Measurements from ENCODE around the gene CAPS.
A peak's percentile ranks its signal among the peaks of the same experiment; 100 is the strongest.
"Not testable (repeated sequence)": the region's sequence is repeated elsewhere in the genome, so short reads cannot be mapped to it uniquely, and the experiment has no call there.

CAPS gene

DNA sequence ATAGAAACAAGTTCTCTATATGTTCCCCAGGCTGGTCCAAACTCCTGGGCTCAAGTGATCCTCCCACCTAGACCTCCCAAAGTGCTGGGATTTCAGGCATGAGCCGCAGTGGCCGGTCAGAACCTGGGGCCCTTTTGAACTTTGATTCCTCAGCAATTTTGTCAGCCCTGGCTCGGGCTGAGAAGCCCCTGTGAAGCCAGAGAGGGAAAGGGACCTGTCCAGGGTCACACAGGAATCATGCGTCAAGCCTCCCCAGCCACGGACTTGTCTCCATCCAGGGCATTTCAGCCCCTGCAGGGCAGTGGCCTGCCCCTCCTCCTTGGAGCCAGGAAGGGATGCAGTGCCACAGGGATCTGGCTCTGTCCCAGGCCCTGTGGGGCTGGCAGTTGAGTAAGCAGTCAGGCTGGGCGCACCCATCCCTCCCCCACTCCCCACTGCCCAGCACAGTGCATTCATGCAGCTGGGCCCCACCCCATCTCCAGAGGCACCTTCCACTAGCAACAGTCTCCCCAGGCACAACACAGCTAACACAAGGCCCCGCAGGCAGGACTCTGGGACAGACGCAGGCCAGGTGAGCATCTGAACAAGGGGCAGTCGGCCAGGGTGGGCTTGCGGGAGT lies at the start of gene CAPS:
CAPS (plus strand) TSS at position 516 of the 619 bp plus-strand sequence. CDS start 153 bp downstream, outside the sequence.
- no peak within 1 kb of the TSS for H3K4me3 ChIP-seq (ENCODE audit: control insufficient read depth, low read depth, low read length)
- peak; percentile 53 for DNase-seq (ENCODE audit: low read depth)
- TF ChIP-seq, protein P1, sequence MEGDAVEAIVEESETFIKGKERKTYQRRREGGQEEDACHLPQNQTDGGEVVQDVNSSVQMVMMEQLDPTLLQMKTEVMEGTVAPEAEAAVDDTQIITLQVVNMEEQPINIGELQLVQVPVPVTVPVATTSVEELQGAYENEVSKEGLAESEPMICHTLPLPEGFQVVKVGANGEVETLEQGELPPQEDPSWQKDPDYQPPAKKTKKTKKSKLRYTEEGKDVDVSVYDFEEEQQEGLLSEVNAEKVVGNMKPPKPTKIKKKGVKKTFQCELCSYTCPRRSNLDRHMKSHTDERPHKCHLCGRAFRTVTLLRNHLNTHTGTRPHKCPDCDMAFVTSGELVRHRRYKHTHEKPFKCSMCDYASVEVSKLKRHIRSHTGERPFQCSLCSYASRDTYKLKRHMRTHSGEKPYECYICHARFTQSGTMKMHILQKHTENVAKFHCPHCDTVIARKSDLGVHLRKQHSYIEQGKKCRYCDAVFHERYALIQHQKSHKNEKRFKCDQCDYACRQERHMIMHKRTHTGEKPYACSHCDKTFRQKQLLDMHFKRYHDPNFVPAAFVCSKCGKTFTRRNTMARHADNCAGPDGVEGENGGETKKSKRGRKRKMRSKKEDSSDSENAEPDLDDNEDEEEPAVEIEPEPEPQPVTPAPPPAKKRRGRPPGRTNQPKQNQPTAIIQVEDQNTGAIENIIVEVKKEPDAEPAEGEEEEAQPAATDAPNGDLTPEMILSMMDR (IDR thresholded peaks at IDR 0.05; ENCODE audit: control insufficient read depth, insufficient read depth, low read depth, low read length, missing control alignments), result no peak

- no peak for DNase-seq (ENCODE audit: low read depth)
- TF ChIP-seq, protein P1 (IDR thresholded peaks at IDR 0.05; ENCODE audit: control insufficient read depth, insufficient read depth, low read depth, low read length, missing control alignments), result peak; percentile 22
- H3K4me3 ChIP-seq (ENCODE audit: control insufficient read depth, low read depth, low read length), result no peak overlapping the region
Measured at GRCh38 chr19:5864725-5865486, 49.1 kb upstream of the CAPS start.

DNA sequence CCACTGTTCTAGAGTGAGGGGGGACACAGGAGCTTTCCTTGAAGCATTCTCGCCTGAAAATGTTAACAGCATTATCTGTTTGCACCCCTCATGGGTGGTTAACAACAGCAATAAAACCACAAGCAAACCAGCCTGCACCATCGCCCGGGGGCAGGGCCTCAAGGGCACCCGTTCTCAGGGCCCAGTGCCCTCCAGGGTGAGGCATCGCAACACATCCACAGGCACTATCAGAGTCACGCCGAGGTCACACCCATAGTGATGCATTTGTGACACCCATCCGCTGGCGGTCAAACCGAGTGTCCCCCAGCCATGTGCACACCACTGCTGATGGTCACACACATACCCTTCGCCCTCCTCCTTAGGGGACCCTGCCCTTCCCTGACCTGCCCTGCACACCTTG lies 48.3 kb upstream of the CAPS start:
- H3K4me3 ChIP-seq (ENCODE audit: control insufficient read depth, low read depth, low read length), result no peak overlapping the region
- DNase-seq (ENCODE audit: low read depth), result no peak
- TF ChIP-seq, protein P1 (IDR thresholded peaks at IDR 0.05; ENCODE audit: control insufficient read depth, insufficient read depth, low read depth, low read length, missing control alignments), result no peak

DNA sequence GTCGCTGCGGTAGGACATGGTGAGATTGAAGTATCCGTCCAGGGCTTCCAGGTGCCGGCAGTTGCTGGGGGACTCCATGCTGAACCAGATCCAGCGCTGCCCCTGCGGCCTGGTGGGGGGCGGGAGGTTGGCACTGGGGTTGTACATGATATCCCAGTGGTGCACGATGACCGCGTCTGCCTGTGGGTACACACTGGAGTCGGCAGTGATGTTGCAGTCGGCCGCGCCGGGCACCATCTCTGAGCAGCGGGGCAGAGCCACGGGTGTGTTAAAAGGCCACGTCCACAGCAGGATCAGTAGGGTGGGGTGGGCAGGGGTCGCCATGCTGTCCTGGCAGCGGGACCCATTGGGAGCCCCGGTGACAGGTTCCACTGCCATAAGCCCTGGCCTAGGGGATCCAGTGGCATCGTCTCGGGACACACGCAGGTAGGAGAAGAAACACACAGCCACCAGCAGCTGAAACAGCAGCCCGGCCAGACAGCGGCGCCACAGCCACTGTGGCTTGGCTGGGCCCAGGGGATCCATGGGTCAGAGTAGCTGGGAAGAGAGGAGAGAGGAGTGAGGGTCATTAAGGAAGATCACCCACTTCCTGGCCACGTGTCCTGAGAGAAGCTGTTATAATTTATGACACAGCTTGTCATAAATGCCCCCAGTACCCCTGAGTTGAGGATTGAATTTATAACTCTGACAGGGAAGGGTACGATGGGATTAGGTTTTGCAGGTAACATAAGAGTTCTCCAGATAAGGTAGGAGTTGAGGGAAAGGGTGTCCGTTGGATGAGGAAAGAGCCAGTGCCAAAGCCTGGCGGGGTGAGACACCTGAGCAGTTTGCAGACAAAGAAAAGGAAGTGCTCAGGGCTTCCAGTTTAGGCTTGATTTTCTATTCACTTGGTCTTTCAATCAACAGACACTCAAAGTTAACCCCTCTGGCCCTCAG lies 46.6 kb upstream of the CAPS start:
- no peak overlapping the region for H3K4me3 ChIP-seq (ENCODE audit: control insufficient read depth, low read depth, low read length)
- TF ChIP-seq, protein P1 (IDR thresholded peaks at IDR 0.05; ENCODE audit: control insufficient read depth, insufficient read depth, low read depth, low read length, missing control alignments), result no peak
- DNase-seq (ENCODE audit: low read depth), result no peak

DNA sequence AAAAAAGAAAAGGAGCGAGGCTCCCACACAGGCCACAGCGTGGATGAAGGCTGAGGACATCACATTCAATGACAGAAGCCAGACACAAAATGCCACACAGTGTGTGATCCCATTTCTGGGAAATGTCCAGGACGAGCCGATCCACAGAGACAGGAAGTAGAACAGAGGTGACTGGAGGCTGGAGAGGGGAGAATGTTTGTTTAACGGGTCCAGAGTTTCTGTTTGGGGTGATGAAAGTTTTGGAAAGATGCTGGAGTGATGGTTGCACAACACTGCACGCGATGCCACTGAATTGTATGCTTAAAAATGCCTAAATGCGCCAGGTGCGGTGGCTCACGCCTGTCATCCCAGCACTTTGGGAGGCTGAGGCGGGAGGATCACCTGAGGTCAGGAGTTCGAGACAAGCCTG lies 43.1 kb upstream of the CAPS start:
- TF ChIP-seq, protein P1 (IDR thresholded peaks at IDR 0.05; ENCODE audit: control insufficient read depth, insufficient read depth, low read depth, low read length, missing control alignments), result no peak
- no peak overlapping the region for H3K4me3 ChIP-seq (ENCODE audit: control insufficient read depth, low read depth, low read length)
- DNase-seq (ENCODE audit: low read depth), result no peak

- no peak overlapping the region for H3K4me3 ChIP-seq (ENCODE audit: control insufficient read depth, low read depth, low read length)
- no peak for DNase-seq (ENCODE audit: low read depth)
- TF ChIP-seq, protein P1 (IDR thresholded peaks at IDR 0.05; ENCODE audit: control insufficient read depth, insufficient read depth, low read depth, low read length, missing control alignments), result no peak
Measured at GRCh38 chr19:5873617-5874199, 40.3 kb upstream of the CAPS start.

- not testable (repeated sequence) for H3K4me3 ChIP-seq (ENCODE audit: control insufficient read depth, low read depth, low read length); DNase-seq (ENCODE audit: low read depth)
Measured at GRCh38 chr19:5874496-5874895, 39.6 kb upstream of the CAPS start.

All from AG09309 (cell line).